A673 (cell line): ENCODE measurements around the gene CCDC106. TPM values are rescaled to one million over a fixed set of nuclear protein-coding genes. Genes with fewer than 3 reads are reported as not detected.
A peak's percentile ranks its signal among the peaks of the same experiment; 100 is the strongest.

Experiments
- BruUV-seq: library from RNA; stranded (reverse); fragments of 400-500 nt; replicated peaks from 2 replicates; lab custom pipeline; 2021; lab: Mats Ljungman, UMichigan
- CTCF ChIA-PET: fragments of 300-600 bp; sonication (Branson Sonifier 250); formaldehyde crosslinking; loops from one replicate; lab custom pipeline; 2022; ENCODE audit warnings: antibody characterized with exemption; lab: Charles Lee
- POLR2A ChIA-PET: fragments of 300-600 bp; sonication (Branson Sonifier 250); formaldehyde crosslinking; loops from one replicate; lab custom pipeline; 2022; ENCODE audit warnings: antibody characterized with exemption; ENCODE audit not compliant: low non-redundant PET; lab: Charles Lee
- DNase-seq: peaks from one replicate; pipeline ENCODE4 v3.0.0-alpha.2; 2015; ENCODE audit warnings: low spot score
- H3K27ac ChIP-seq: fragments of 200-600 bp; sonication (generic); 2 replicates; pipeline ENCODE4 v1.5.1; 2016; ENCODE audit warnings: mixed run types, low read depth, mild to moderate bottlenecking, mixed read lengths, antibody characterized with exemption, low read length; ENCODE audit not compliant: poor library complexity, severe bottlenecking
- H3K27me3 ChIP-seq: fragments of 200-600 bp; sonication (generic); replicated peaks from 2 replicates; pipeline ENCODE4 v1.6.1; 2017; ENCODE audit warnings: mixed run types, low read depth, mild to moderate bottlenecking, mixed read lengths, antibody characterized with exemption, low read length; ENCODE audit not compliant: insufficient read depth, poor library complexity
- H3K36me3 ChIP-seq: fragments of 200-600 bp; sonication (generic); 2 replicates; pipeline ENCODE4 v1.6.1; 2016; ENCODE audit warnings: mixed run types, mild to moderate bottlenecking, mixed read lengths, antibody characterized with exemption, low read length; ENCODE audit not compliant: insufficient read depth, poor library complexity, severe bottlenecking
- H3K4me1 ChIP-seq: fragments of 200-600 bp; sonication (generic); 2 replicates; pipeline ENCODE4 v1.6.1; 2017; ENCODE audit warnings: mixed run types, mild to moderate bottlenecking, mixed read lengths, antibody characterized with exemption, low read length; ENCODE audit not compliant: insufficient read depth, poor library complexity, severe bottlenecking
- H3K4me3 ChIP-seq: fragments of 200-600 bp; sonication (generic); 2 replicates; pipeline ENCODE4 v1.5.1; 2016; ENCODE audit warnings: low read depth, mixed run types, mild to moderate bottlenecking, mixed read lengths, low read length; ENCODE audit not compliant: poor library complexity, severe bottlenecking
- H3K9me3 ChIP-seq: fragments of 200-600 bp; sonication (generic); 2 replicates; pipeline ENCODE4 v1.6.1; 2016; ENCODE audit warnings: mixed run types, low read depth, mild to moderate bottlenecking, mixed read lengths, antibody characterized with exemption, low read length; ENCODE audit not compliant: poor library complexity, severe bottlenecking
- EZH2 ChIP-seq: fragments of 200-600 bp; sonication (generic); IDR thresholded peaks from 2 replicates; pipeline ENCODE4 v1.6.1; 2017; ENCODE audit warnings: borderline replicate concordance, low read depth, mild to moderate bottlenecking, mixed read lengths, antibody characterized with exemption, low read length; ENCODE audit not compliant: poor library complexity, severe bottlenecking
- intact Hi-C: fragments of 100-400 bp; cut with micrococcal nuclease; formaldehyde crosslinking; loops from one replicate; pipeline ENCODE4 v1.10.0; 2022; ENCODE audit not compliant: unreplicated experiment
- total RNA-seq: library from RNA; stranded (reverse); gene quantifications from 2 replicates; pipeline ENCODE4 v1.2.3, GENCODE V29; 2021
- TF ChIP-seq, protein P1 (sequence below): fragments of 300-800, 200-600 bp; sonication (generic); conservative IDR thresholded peaks from 2 replicates; pipeline ENCODE4 v1.5.1; 2017; ENCODE audit warnings: low read depth, mild to moderate bottlenecking, antibody characterized with exemption, low read length, moderate library complexity, mixed read lengths

CCDC106 gene
- total RNA-seq, 1 experiment from 2014 or later, result 41.5 TPM

DNA sequence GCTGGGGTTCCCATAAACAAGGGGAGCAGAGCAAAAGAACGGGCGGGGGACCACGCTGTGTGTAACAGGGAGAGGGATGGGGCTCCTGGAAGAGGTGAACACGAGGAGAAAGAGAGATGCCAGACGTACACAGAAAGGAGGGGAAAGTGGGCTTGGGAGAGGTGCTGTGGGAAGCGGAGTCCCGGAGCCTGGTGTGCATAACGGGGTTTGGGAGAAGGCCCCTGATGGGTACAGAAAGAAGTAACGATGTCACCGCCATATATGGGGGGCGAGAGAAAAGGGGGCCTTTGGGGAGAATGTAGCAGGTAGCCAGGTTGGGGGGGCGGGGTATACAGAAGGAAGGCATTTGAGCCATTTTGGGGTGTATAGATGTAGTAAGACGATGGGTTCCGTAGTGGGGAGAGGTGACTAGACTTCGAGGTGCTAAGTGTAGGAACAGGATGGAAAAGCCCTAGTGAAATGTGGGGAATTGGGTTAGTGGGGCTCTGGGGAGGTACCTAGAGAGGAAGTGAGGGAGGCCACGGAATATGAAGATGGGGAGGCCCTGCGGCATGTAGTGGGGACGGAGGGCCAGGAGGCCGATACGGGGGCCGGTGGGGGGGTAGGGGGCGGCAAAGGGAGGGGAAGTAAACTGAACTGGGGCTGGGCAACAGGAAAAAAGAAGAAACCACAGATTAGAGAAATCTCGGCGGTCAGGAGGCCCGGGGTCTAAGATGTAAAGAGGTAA lies 6.4 kb upstream of the CCDC106 start:
- peaks cover 21% of the 10 kb centered on the region for H3K4me1 ChIP-seq
- H3K36me3 ChIP-seq, result peaks cover 13% of the 10 kb centered on the region
- CTCF ChIA-PET, result interaction anchor here (0.6 kb wide), 1 partner anchor 499 kb away, joined by 3 read pairs; no protein-coding TSS in a partner anchor
- POLR2A ChIA-PET, result no interaction called here
- TF ChIP-seq, protein P1, sequence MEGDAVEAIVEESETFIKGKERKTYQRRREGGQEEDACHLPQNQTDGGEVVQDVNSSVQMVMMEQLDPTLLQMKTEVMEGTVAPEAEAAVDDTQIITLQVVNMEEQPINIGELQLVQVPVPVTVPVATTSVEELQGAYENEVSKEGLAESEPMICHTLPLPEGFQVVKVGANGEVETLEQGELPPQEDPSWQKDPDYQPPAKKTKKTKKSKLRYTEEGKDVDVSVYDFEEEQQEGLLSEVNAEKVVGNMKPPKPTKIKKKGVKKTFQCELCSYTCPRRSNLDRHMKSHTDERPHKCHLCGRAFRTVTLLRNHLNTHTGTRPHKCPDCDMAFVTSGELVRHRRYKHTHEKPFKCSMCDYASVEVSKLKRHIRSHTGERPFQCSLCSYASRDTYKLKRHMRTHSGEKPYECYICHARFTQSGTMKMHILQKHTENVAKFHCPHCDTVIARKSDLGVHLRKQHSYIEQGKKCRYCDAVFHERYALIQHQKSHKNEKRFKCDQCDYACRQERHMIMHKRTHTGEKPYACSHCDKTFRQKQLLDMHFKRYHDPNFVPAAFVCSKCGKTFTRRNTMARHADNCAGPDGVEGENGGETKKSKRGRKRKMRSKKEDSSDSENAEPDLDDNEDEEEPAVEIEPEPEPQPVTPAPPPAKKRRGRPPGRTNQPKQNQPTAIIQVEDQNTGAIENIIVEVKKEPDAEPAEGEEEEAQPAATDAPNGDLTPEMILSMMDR, result no peak
- TF ChIP-seq EZH2, result no peak
- peak; percentile 55 for DNase-seq
- no peaks in the 10 kb centered on the region for H3K9me3 ChIP-seq
- no peaks in the 10 kb centered on the region for H3K27me3 ChIP-seq
- H3K4me3 ChIP-seq, result peak overlapping the region; percentile 81
- no TSS peak for BruUV-seq
- intact Hi-C loops, result no loop called here
- peak overlapping the region; percentile 90 for H3K27ac ChIP-seq

GRCh38 chr19:55642153-55643002 lies 5.6 kb upstream of the CCDC106 start:
- no TSS peak for BruUV-seq
- Histone ChIP-seq H3K4me3 (peak overlapping the region; percentile 81), H3K27me3 (no peaks in the 10 kb centered on the region), H3K27ac (peak overlapping the region; percentile 90), H3K9me3 (no peaks in the 10 kb centered on the region), H3K4me1 (peaks cover 27% of the 10 kb centered on the region), H3K36me3 (peaks cover 13% of the 10 kb centered on the region)
- TF ChIP-seq, protein P1, result no peak
- no peak for TF ChIP-seq EZH2
- peak; percentile 42 for DNase-seq
- POLR2A ChIA-PET, result no interaction called here
- CTCF ChIA-PET, result interaction anchor here (1.3 kb wide), 1 partner anchor 12 kb away, joined by 3 read pairs; no protein-coding TSS in a partner anchor
- intact Hi-C loops, result no loop called here

DNA sequence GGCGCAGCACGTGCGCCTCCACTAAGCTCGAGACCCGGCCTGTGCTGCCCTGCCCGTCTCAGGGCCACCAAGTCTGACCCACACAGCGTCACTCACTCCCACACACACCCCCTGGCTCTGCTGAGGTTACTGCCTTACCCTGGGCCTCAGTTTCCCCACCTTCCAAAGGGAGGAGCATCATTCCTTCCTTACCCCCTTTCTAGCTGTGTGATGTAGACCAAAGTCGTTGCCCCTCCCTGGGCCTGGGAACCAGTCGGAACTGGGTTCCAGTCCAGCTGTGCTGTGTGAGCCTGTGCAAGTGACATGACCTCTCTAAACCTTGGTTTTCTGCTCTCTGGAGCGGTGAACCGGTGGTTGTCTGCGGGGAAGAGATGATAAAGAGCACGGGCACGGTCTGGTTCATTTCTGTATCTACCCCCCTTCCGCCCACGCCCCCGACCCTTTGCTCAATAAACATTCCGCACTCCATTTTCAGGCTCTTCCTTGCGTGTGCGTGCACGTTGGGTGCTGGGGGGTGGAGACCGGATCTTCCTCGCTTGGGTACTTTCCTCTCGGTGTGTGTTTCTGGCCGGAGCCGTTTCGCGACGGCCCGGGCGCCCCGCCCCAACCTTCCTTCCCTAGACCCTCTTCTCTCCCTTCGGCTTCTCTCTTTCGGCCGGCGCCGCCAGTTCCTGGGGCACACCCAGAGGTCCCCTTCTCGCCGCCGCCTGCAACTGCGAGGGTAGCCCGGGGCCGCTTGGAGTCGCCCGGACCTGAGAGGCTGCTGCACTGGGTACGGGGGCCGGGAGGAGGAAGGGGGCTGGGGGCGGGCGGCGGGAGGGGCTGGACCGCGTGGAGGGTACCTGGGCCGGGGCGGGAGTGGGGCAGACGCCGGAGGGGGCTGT lies 4.8 kb upstream of the CCDC106 start, which contains the start of gene ZNF581:
ZNF581 (plus strand) TSS at position 647 of the 884 bp plus-strand sequence. CDS start 923 bp downstream, outside the sequence.
- peak within 1 kb of the TSS; percentile 81 for H3K4me3 ChIP-seq
- no peaks in the 10 kb centered on the region for H3K9me3 ChIP-seq
- no TSS peak for BruUV-seq
- ChIA-PET POLR2A (no interaction called here), CTCF (interaction anchor here (1.3 kb wide), 1 partner anchor 11 kb away, joined by 3 read pairs; no protein-coding TSS in a partner anchor)
- intact Hi-C loops, result no loop called here
- peaks cover 13% of the 10 kb centered on the region for H3K36me3 ChIP-seq
- H3K27me3 ChIP-seq, result no peaks in the 10 kb centered on the region
- peak; percentile 90 for DNase-seq
- peaks cover 30% of the 10 kb centered on the region for H3K4me1 ChIP-seq
- no peak for TF ChIP-seq EZH2
- TF ChIP-seq, protein P1, result no peak
- H3K27ac ChIP-seq, result peak within 1 kb of the TSS; percentile 90
